Epithelial cell of proximal tubule (primary cell): ENCODE results near the gene FOXP2. TPM values are rescaled to one million over a fixed set of nuclear protein-coding genes. Genes with fewer than 3 reads are reported as not detected.

ENCODE experiments used
- DNase-seq: peaks from one replicate; pipeline ENCODE4 v3.0.0-alpha.2; 2011; ENCODE audit warnings: low read depth
- H3K4me3 ChIP-seq: 2 replicates; pipeline ENCODE4 v1.5.1; 2011; ENCODE audit warnings: low read depth, mild to moderate bottlenecking, low read length
- CTCF ChIP-seq: conservative IDR thresholded peaks from 2 replicates; pipeline ENCODE4 v1.5.1; 2012; ENCODE audit warnings: low read depth, mild to moderate bottlenecking, low read length
- total RNA-seq: library from RNA; depleted of rRNA; stranded (reverse); fragments of >200 nt; gene quantifications from 2 replicates; pipeline ENCODE4 v1.2.3, GENCODE V29; 2015

FOXP2 gene
- total RNA-seq, 1 donor from 2014 or later = 0.06 TPM

GRCh38 chr7:114650491-114650890, 235.9 kb downstream of the FOXP2 start:
- DNase-seq = no peak
- no peak for TF ChIP-seq CTCF
- H3K4me3 ChIP-seq = no peak overlapping the region

- DNase-seq = no peak
- no peak overlapping the region for H3K4me3 ChIP-seq
- TF ChIP-seq CTCF = no peak
Observed at GRCh38 chr7:114652041-114652440, 237.4 kb downstream of the FOXP2 start.

- no peak for TF ChIP-seq CTCF
- DNase-seq = no peak
- no peak overlapping the region for H3K4me3 ChIP-seq
Observed at GRCh38 chr7:114653364-114654088, 238.9 kb downstream of the FOXP2 start.

- no peak for TF ChIP-seq CTCF
- H3K4me3 ChIP-seq = no peak overlapping the region
- DNase-seq = no peak
Observed at GRCh38 chr7:114656466-114656865, 241.9 kb downstream of the FOXP2 start.

- no peak overlapping the region for H3K4me3 ChIP-seq
- no peak for DNase-seq
- TF ChIP-seq CTCF = no peak
Observed at GRCh38 chr7:114657279-114657678, 242.7 kb downstream of the FOXP2 start.

- DNase-seq = no peak
- H3K4me3 ChIP-seq = no peak overlapping the region
- TF ChIP-seq CTCF = no peak
Observed at GRCh38 chr7:114658216-114658615, 243.6 kb downstream of the FOXP2 start.
